Endothelial cell of umbilical vein (primary cell): ENCODE data around the gene ZNF774. TPM values are rescaled to one million over a fixed set of nuclear protein-coding genes. Genes with fewer than 3 reads are reported as not detected.

Source experiments
- BruUV-seq: library from RNA; stranded (reverse); fragments of 400-500 nt; replicated peaks from 2 replicates; lab custom pipeline; 2021; lab: Mats Ljungman, UMichigan
- CTCF ChIA-PET: fragments of 300-600, 350-600 bp; sonication (Branson Sonifier 250); formaldehyde crosslinking; loops from one replicate; lab custom pipeline; 2021; ENCODE audit warnings: antibody characterized with exemption, inconsistent platforms; lab: Charles Lee
- POLR2A ChIA-PET: fragments of 300-600, 350-600 bp; sonication (Branson Sonifier 250); formaldehyde crosslinking; loops from one replicate; lab custom pipeline; 2021; ENCODE audit warnings: antibody characterized with exemption, inconsistent platforms; lab: Charles Lee
- DNase-seq: peaks from one replicate; pipeline ENCODE4 v3.0.0-alpha.2; 2011; ENCODE audit warnings: low read depth, low spot score
- FAIRE-seq: peaks from 2 replicates; lab custom pipeline; 2011; peaks lifted over from hg19 to GRCh38; lab: Jason Lieb, UNC
- H2AFZ ChIP-seq: 2 replicates; pipeline ENCODE4 v1.6.0; 2012; ENCODE audit warnings: low read depth, low read length, control low read depth, inconsistent platforms
- H3K27ac ChIP-seq: 2 replicates; pipeline ENCODE4 v1.5.1; 2011; ENCODE audit warnings: low read depth, mild to moderate bottlenecking, control low read depth, low read length, moderate library complexity; ENCODE audit not compliant: insufficient read depth
- H3K27me3 ChIP-seq, 2 experiments: 2 replicates each; pipeline versions ENCODE4 v1.6.0 to v1.6.1; 2011; ENCODE audit warnings: low read length in 2 of 2, mixed read lengths in 1 of 2; ENCODE audit not compliant: control insufficient read depth in 2 of 2, insufficient read depth in 2 of 2
- H3K36me3 ChIP-seq, 2 experiments: 2 replicates in 1 of 2; 3 replicates in 1 of 2; pipeline ENCODE4 v1.5.1; 2011; ENCODE audit warnings: low read length in 2 of 2, mild to moderate bottlenecking in 1 of 2, moderate library complexity in 1 of 2; ENCODE audit not compliant: control insufficient read depth in 2 of 2, insufficient read depth in 2 of 2; ENCODE audit errors: extremely low read depth in 1 of 2
- H3K4me1 ChIP-seq: 3 replicates; pipeline ENCODE4 v1.5.1; 2011; ENCODE audit warnings: mild to moderate bottlenecking, low read length; ENCODE audit not compliant: control insufficient read depth, insufficient read depth; ENCODE audit errors: extremely low read depth
- H3K4me2 ChIP-seq: 2 replicates; pipeline ENCODE4 v1.6.1; 2011; ENCODE audit warnings: low read length, control low read depth, mixed read lengths; ENCODE audit not compliant: insufficient read depth
- H3K4me3 ChIP-seq, 3 experiments: fragments of 200-600 bp in 1 of 3; sonication (generic), shearing (Covaris generic) in 1 of 3; replicated peaks in 1 of 3; 2 replicates each; pipeline ENCODE4 v1.5.1; 2011 to 2016; ENCODE audit warnings: control low read depth in 3 of 3, low read length in 3 of 3, mild to moderate bottlenecking in 2 of 3, inconsistent platforms in 1 of 3, low read depth in 1 of 3, moderate library complexity in 1 of 3; ENCODE audit not compliant: insufficient read depth in 1 of 3
- H3K79me2 ChIP-seq: 2 replicates; pipeline ENCODE4 v1.6.0; 2012; ENCODE audit warnings: low read length, inconsistent platforms; ENCODE audit not compliant: control insufficient read depth, insufficient read depth
- H3K9ac ChIP-seq: replicated peaks from 2 replicates; pipeline ENCODE3; 2011; ENCODE audit warnings: low read length, control low read depth; ENCODE audit not compliant: insufficient read depth; ENCODE audit errors: extremely low read depth
- H3K9me1 ChIP-seq: replicated peaks from 3 replicates; pipeline ENCODE4 v1.6.0; 2011; ENCODE audit warnings: mild to moderate bottlenecking, low read length; ENCODE audit not compliant: control insufficient read depth, insufficient read depth; ENCODE audit errors: extremely low read depth
- H3K9me3 ChIP-seq: replicated peaks from 2 replicates; pipeline ENCODE4 v1.5.1; 2012; ENCODE audit warnings: low read length, inconsistent platforms; ENCODE audit not compliant: control insufficient read depth, insufficient read depth
- H4K20me1 ChIP-seq: replicated peaks from 2 replicates; pipeline ENCODE3; 2011; ENCODE audit warnings: mild to moderate bottlenecking, low read length; ENCODE audit not compliant: control insufficient read depth, insufficient read depth; ENCODE audit errors: extremely low read depth
- EZH2 ChIP-seq: IDR thresholded peaks from 2 replicates; pipeline ENCODE4 v1.6.1; 2012; ENCODE audit warnings: borderline replicate concordance, low read depth, mild to moderate bottlenecking, moderate library complexity, low read length, inconsistent platforms; ENCODE audit not compliant: severe bottlenecking
- FOS ChIP-seq: IDR thresholded peaks from 2 replicates; pipeline ENCODE4 v1.6.1; 2011; ENCODE audit warnings: mild to moderate bottlenecking, low read length, moderate library complexity, borderline replicate concordance; ENCODE audit not compliant: insufficient read depth
- GATA2 ChIP-seq: IDR thresholded peaks from 2 replicates; pipeline ENCODE4 v1.7.0; 2011; ENCODE audit warnings: low read depth, mild to moderate bottlenecking, moderate library complexity, mixed read lengths, low read length; ENCODE audit not compliant: insufficient read length, insufficient read depth
- JUN ChIP-seq: IDR thresholded peaks from 2 replicates; pipeline ENCODE4 v1.6.1; 2011; ENCODE audit warnings: borderline replicate concordance, low read depth; ENCODE audit not compliant: insufficient read length, insufficient read depth
- MAX ChIP-seq: IDR thresholded peaks from 2 replicates; pipeline ENCODE4 v1.6.1; 2011; ENCODE audit not compliant: insufficient read depth, insufficient read length
- MYC ChIP-seq: IDR thresholded peaks from one replicate; pipeline ENCODE4 v1.6.1; 2011; ENCODE audit warnings: mild to moderate bottlenecking, low read depth, low read length
- POLR2A ChIP-seq: IDR thresholded peaks from 2 replicates; pipeline ENCODE4 v1.6.1; 2012; ENCODE audit warnings: low read depth, mild to moderate bottlenecking, control low read depth, low read length
- POLR2AphosphoS5 ChIP-seq: IDR thresholded peaks from 2 replicates; pipeline ENCODE4 v1.6.1; 2012; ENCODE audit warnings: low read depth, mild to moderate bottlenecking, control low read depth, low read length, moderate library complexity; ENCODE audit not compliant: insufficient read depth
- dilution Hi-C: fragments of 300-500 bp; cut with MboI; formaldehyde crosslinking; loops from one replicate; pipeline ENCODE4 v1.15.0; 2019; ENCODE audit warnings: low sequenced_read_pairs; ENCODE audit not compliant: extremely low pct_ligation_motif_present
- intact Hi-C: fragments of 100-400 bp; cut with micrococcal nuclease; formaldehyde crosslinking; loops from one replicate; pipeline ENCODE4 v1.10.0; 2022
- polyA plus RNA-seq, 4 experiments: library from polyadenylated mRNA; depleted of rRNA in 3 of 4; stranded (reverse) in 3 of 4; unstranded in 1 of 4; fragments of >200 nt; gene quantifications; 2 replicates each; pipeline versions ENCODE4 v1.2.1 to v1.2.3, GENCODE V29; 2011 to 2012; ENCODE audit warnings: missing spikeins in 1 of 4
- total RNA-seq: library from RNA; stranded (reverse); gene quantifications from 2 replicates; pipeline ENCODE4 v1.2.3, GENCODE V29; 2021
- TF ChIP-seq, protein P1 (sequence below), 2 donors: IDR thresholded peaks; 1 replicate in 1 of 2; 2 replicates in 1 of 2; pipeline ENCODE4 v1.5.1; 2011; ENCODE audit warnings: low read length in 2 of 2, mild to moderate bottlenecking in 2 of 2, moderate library complexity in 2 of 2, control low read depth in 1 of 2, inconsistent platforms in 1 of 2, low read depth in 1 of 2; ENCODE audit not compliant: insufficient read depth in 1 of 2; ENCODE audit errors: extremely low read depth in 1 of 2

Gene ZNF774
- total and polyA plus RNA-seq, 2 donors (not counting 3 experiments of a cell fraction or from before 2014, with no cell fraction given) = 0.98 to 2.6 TPM

DNA sequence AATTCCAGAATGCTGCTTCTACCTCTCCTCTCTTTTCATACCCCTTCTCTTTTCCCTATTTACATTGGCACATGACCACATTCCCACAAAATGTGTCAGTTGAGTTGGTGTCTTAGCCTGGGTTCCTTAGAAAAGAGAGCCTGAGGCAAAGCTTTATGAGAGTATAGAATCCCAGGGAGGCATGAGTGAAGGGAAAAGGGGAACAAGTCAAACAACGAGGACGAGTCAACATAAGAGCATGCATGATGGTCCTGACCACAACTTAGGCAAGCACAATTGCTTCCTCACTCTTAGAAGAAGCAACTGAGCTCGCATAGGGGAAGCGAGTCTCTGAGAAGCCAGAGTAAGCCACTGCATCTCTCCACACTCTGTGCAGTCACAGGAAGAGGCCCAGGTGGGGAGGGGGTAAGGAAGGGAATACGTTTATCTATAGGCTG is 15.4 kb upstream of the ZNF774 start:
- no peaks in the 10 kb centered on the region for H3K9me1 ChIP-seq
- no peak overlapping the region for H2AFZ ChIP-seq
- BruUV-seq = no TSS peak
- no peak overlapping the region for H3K4me3 ChIP-seq
- POLR2A ChIA-PET = interaction anchor here (0.6 kb wide), 1 partner anchor 550 kb away, joined by 3 read pairs; no protein-coding TSS in a partner anchor
- dilution Hi-C loops (no loop called here), intact Hi-C loops (no loop called here)
- no peaks in the 10 kb centered on the region for H3K4me1 ChIP-seq
- no peak overlapping the region for H3K27ac ChIP-seq
- no peak for DNase-seq
- no peaks in the 10 kb centered on the region for H4K20me1 ChIP-seq
- H3K36me3 ChIP-seq = no peaks in the 10 kb centered on the region
- CTCF ChIA-PET = interaction anchor here (0.7 to 1.6 kb wide), 5 partner anchors 16 to 35 kb away, joined by 3 to 5 read pairs (median 3); no protein-coding TSS in a partner anchor
- no peak overlapping the region for H3K4me2 ChIP-seq
- no peaks in the 10 kb centered on the region for H3K9me3 ChIP-seq
- no peak for FAIRE-seq
- H3K9ac ChIP-seq = no peak overlapping the region
- H3K27me3 ChIP-seq = peaks cover 0 to 3% of the 10 kb centered on the region in 2 experiments
- TF ChIP-seq FOS = no peak
- TF ChIP-seq POLR2AphosphoS5 = no peak
- no peak for TF ChIP-seq MYC
- no peak for TF ChIP-seq MAX
- no peaks in the 10 kb centered on the region for H3K79me2 ChIP-seq

- TF ChIP-seq EZH2 = no peak
- no peak for TF ChIP-seq GATA2
- no peak for TF ChIP-seq MAX
- no peak for TF ChIP-seq POLR2AphosphoS5
- TF ChIP-seq JUN = no peak
- TF ChIP-seq MYC = no peak
- TF ChIP-seq, protein P1, sequence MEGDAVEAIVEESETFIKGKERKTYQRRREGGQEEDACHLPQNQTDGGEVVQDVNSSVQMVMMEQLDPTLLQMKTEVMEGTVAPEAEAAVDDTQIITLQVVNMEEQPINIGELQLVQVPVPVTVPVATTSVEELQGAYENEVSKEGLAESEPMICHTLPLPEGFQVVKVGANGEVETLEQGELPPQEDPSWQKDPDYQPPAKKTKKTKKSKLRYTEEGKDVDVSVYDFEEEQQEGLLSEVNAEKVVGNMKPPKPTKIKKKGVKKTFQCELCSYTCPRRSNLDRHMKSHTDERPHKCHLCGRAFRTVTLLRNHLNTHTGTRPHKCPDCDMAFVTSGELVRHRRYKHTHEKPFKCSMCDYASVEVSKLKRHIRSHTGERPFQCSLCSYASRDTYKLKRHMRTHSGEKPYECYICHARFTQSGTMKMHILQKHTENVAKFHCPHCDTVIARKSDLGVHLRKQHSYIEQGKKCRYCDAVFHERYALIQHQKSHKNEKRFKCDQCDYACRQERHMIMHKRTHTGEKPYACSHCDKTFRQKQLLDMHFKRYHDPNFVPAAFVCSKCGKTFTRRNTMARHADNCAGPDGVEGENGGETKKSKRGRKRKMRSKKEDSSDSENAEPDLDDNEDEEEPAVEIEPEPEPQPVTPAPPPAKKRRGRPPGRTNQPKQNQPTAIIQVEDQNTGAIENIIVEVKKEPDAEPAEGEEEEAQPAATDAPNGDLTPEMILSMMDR (IDR thresholded peaks at IDR 0.05; ENCODE audit: extremely low read depth in 1 of 2, insufficient read depth in 1 of 2, low read depth in 1 of 2, low read length in 2 of 2) = no peak
- TF ChIP-seq POLR2A = no peak
- no peak for TF ChIP-seq FOS
- DNase-seq (no peak), FAIRE-seq (no peak)
- Histone ChIP-seq H3K36me3 (no peaks in the 10 kb centered on the region), H3K9ac (no peak overlapping the region), H3K79me2 (no peaks in the 10 kb centered on the region), H3K9me3 (no peaks in the 10 kb centered on the region), H3K27me3 (peaks cover 0 to 3% of the 10 kb centered on the region in 2 experiments), H2AFZ (no peak overlapping the region), H4K20me1 (no peaks in the 10 kb centered on the region), H3K4me1 (no peaks in the 10 kb centered on the region), H3K27ac (no peak overlapping the region), H3K9me1 (no peaks in the 10 kb centered on the region), H3K4me3 (no peak overlapping the region), H3K4me2 (no peak overlapping the region)
- BruUV-seq = no TSS peak
- CTCF ChIA-PET = interaction anchor here (0.9 to 1.6 kb wide), 4 partner anchors 17 to 36 kb away, joined by 3 to 5 read pairs (median 4); no protein-coding TSS in a partner anchor
- dilution Hi-C loops = no loop called here
- intact Hi-C loops = no loop called here
- POLR2A ChIA-PET = no interaction called here
Measured at GRCh38 chr15:90337256-90337655, 14.8 kb upstream of the ZNF774 start.
